Measurements from ENCODE around the gene MSRB1.

The MSRB1 gene

DNA sequence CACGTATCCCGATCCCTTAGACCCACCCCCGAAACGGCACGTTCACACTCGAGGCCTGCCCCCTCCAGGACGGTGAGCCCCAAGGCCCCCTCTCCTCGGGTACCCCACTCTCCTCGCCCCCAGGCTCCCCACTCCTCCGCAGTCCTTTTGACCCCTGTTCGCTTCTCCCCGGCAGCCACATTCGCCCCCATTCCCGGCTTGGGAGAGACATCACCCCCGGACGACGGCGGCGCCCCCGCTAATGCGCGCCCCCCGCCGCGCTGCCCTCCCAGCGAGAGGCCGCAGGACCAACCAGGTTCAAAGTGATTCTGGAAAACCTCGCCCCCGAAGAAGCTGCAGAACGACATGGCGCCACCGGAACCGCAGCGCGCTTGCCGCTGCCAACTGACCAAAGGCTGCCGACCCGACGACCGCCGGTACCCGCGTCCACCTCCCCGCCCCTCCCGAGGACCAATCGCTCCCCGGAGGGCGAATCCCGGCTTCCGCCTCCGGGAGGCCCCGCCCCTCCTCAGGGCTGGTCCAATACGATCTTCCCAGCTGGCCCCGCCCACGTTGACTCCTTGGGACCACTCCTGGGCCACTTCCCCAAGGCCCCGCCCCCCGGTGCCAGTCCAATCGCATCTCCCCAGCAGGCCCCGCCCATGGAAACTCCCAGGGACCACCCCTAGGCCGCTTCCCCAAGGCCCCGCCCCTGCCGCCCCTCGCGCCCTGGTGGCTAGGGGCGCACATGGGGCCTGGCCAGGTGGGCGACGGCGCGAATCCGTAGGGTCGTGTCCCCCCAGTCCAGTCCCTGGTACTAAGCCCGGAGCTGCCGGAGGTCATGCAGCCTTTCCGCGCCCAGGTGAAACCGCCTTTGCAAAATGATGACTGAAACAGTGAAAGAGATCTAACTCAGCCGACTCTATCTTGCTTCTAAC lies at the start of gene MSRB1:
Gene MSRB1, minus strand, starts transcription at position 390 of the 917 bp plus-strand sequence. Its CDS starts 43 bp downstream, at position 347.
- peak; percentile 99 to 100 (median 99) for DNase-seq (ENCODE audit: low read depth in 3 of 3)

GRCh38 chr16:1991948-1992703 lies 49.1 kb upstream of the MSRB1 start:
- DNase-seq (ENCODE audit: low read depth in 3 of 3) = peak; percentile 94 to 97 (median 95)

GRCh38 chr16:1991588-1991947 lies 48.6 kb upstream of the MSRB1 start:
- DNase-seq (ENCODE audit: low read depth in 3 of 3) = no peak

GRCh38 chr16:1991135-1991551 lies 48.1 kb upstream of the MSRB1 start:
- no peak for DNase-seq (ENCODE audit: low read depth in 3 of 3)

DNA sequence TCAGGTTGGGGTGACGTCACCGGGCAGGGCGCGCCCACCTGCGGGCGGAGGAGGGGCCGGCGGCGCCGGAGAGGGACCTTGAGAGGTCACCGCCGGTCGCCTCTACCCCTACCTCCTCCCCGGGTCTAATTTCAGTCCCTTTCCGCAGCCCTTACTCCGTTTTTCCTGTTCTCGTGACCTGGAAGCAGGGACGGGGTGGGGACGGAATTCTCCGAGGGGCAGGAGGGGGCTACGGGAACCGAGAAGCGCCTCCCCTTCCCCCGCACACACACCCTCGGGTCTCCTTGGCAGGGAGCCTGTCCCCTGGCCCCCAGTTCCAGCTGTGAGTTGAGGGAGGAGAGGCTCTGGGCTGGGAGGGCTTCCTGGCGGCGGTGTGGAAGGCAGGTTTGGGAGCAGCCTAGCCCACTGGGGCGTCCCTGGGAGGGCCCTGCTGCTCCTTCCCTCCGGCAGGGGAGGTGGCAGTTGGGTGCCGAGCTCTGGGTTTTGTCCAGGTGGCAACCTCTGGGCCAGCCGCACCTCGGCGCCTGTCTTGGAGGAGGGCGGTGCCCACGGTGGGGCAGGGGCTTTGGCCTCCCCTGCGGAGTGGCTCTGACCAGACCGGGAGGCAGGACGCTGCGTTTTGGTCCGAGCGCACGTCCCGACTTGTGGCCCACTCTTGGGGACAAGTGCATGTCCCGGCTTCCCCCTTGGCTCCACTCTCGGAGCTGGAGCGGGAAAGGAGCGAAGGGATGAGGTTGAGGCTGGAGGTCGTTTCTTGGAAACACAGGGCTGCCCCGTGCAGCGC lies 47.5 kb upstream of the MSRB1 start:
- DNase-seq (ENCODE audit: low read depth in 3 of 3) = no peak

GRCh38 chr16:1990101-1990350 lies 47.0 kb upstream of the MSRB1 start:
- no peak for DNase-seq (ENCODE audit: low read depth in 3 of 3)

GRCh38 chr16:1989209-1990100 lies 46.5 kb upstream of the MSRB1 start, which contains the start of gene SYNGR3:
Gene SYNGR3 (plus strand): TSS chr16:1989970. CDS start chr16:1990103, 133 bp downstream.
- DNase-seq (ENCODE audit: low read depth in 3 of 3) = no peak

DNA sequence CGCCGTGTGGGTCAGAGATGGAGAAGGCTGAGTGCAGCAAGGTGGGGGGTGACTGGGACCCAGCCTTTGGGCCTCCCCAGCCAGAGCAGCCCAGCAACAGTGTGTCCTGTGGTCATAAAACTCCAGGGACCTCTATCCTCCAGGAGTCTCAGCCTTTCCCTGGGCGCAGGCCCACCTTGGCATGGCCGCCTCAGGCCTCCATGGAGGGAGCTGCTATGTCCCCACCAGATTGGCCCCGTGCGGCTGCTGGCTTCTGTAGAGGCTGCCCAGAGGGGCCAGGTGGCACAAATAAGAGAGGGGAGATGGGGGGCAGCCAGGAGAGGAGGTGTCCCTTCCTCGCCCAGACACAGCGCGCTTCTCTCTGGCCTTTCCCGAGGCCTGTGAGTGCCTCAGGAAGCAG lies 44.2 kb upstream of the MSRB1 start:
- no peak for DNase-seq (ENCODE audit: low read depth in 3 of 3)

- DNase-seq (ENCODE audit: low read depth in 3 of 3) = no peak
These were observed 42.6 kb upstream of the MSRB1 start for GRCh38 chr16:1985466-1986150.

GRCh38 chr16:1984347-1985225 lies 41.6 kb upstream of the MSRB1 start:
- no peak for DNase-seq (ENCODE audit: low read depth in 3 of 3)

DNA sequence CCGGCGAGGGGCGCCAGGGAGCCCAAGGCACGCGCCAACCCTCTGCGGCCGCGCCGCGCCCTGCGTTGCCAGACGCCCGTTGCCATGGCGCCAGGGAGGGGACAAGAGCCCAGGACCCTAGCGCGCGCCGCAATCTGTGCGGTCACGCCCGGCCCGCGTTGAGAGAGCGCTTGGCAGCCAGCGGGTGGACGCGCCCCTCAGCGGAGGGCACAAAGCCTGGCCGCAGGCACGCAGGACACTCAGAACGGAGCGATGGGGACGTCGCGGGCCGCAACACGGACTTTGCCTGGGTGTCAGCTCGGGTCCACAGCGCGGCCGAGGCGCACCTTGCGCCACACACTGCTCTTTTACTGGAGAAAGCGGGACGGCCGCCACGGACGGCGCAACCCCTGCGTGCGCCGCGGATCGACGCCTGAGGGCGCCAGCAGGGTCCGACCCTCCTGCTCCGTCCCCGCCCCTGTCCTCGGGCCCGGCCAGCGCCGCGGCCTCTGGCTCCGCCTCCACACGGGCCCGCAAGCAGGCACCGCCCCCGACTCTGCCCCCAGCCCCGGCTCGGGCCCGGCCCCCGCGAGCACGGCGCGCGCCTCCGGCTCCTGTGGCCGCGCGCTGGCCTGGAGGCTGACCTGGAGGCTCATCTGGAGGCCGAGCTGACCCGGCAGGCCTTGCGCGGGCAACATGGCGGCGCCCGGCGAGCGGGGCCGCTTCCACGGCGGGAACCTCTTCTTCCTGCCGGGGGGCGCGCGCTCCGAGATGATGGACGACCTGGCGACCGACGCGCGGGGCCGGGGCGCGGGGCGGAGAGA lies 40.7 kb upstream of the MSRB1 start, which contains the start of gene GFER:
Gene GFER, plus strand, starts transcription at position 650 of the 803 bp plus-strand sequence. Its CDS starts 26 bp downstream, at position 676.
- peak in 1 of 3 experiments; percentile 80 for DNase-seq (ENCODE audit: low read depth in 3 of 3)

DNA sequence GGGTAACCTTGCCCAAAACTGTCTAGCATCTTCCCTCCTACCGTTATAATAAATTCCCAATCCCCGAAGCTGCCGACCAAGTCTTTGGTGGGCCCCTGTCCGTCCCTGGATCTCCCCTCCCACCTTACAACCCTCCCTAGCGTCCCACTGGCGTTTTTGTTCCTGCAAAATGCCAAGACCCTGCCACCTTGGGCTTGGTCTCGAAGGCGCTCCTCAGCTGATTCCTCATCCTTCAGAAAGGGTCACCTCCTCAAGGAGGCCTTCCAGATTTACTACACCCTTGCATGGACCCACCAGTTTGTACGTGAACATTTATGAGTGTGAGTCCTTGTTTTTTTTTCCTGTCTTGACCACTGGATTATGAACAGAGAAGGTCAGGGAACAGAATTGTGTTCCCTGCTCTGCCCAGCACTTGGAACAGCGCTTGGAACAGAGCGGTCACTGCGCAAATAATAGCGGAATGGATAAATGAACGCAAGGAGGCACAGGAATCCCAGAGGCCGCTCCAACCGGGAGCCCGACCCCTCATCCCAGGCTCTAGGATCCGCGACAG lies 40.1 kb upstream of the MSRB1 start:
- DNase-seq (ENCODE audit: low read depth in 3 of 3) = no peak

DNA sequence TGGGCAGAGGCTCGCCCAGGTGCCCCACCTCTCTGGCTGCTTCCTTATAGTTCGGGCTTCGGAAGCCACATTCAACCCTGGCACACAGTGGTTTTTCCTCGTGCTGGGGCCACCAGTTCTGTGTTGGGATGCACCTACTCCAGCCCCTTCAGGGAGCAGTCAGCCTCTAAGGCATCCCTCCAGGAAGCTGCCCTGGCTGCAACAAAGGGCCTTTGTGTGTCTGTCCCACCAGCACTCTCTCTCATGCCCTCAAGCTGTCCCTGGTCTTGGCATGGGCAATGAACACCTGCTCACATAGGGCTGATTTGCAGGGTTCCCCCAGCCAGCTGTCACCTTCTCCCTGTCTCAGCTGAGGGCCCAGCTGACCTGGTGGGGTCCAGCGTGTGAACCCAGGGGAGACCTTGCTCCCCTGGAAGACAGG lies 39.0 kb upstream of the MSRB1 start:
- no peak for DNase-seq (ENCODE audit: low read depth in 3 of 3)

- no peak for DNase-seq (ENCODE audit: low read depth in 3 of 3)
These were observed 38.4 kb upstream of the MSRB1 start, which contains the start of gene NOXO1 for GRCh38 chr16:1981398-1981836. Gene NOXO1 (minus strand): TSS chr16:1981469. CDS start chr16:1981179, 290 bp downstream.

DNA sequence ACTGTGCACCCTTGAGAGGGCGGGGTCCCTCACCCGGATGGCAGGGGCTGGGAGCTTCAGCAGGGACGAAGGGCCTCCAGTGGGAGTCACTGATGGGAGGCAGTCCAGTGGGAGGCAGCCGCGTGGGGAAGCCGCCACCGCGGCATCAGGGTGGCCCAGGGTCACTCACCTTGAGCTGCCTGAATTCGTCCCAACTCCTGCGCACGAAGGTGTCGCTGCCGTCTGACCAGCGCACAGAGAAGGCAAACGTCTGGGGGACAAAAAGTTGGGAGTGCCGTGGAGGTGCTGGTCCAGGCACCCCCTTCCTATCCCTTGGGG lies 37.7 kb upstream of the MSRB1 start:
- DNase-seq (ENCODE audit: low read depth in 3 of 3) = no peak

DNA sequence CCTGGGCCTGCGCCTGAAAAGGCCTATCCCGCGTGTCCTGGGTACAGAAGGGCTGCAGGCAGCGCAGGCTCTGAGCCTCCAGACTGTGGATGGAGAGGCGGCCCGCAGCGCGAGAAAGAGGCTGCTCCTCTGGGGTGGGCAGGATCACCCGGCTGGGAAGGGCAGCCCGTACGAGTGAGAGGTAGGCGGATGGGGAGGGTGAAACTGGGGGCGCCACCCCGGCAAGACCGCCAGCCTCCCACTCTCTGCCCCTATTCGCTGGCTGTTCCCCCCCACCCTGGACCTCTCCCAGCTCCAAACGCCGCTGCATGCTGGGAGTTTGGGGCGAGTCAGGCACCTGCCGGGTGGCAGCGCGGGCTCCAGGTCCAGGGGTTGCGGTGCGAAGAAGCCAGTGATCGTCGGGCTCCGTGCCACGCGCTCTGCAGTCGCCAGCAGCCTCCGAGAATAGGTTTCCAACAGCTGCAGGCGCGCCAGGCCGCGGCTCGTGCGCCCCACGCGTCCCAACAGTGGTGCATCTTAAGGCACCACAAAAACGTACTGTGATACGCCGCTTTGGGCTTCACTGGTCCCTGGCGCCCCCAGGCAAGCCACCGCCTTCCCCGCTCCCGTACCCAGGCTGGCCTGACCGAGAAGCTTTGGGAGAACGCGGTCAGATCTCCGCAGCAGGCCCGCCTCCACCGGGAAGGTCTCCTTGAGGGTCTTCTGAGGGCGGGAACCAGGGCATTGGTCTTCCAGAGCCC lies 37.2 kb upstream of the MSRB1 start:
- no peak for DNase-seq (ENCODE audit: low read depth in 3 of 3)

- peak in 1 of 3 experiments; percentile 51 for DNase-seq (ENCODE audit: low read depth in 3 of 3)
These were observed 36.5 kb upstream of the MSRB1 start for GRCh38 chr16:1979271-1980029.
